Suprapubic skin (tissue), 4 donors: ENCODE measurements around the gene CFAP65.

ENCODE experiments used
- EP300 ChIP-seq: sonication (generic); formaldehyde crosslinking; IDR thresholded peaks from one replicate; pipeline ENCODE4 v1.6.1; 2017; ENCODE audit warnings: antibody characterized with exemption
- POLR2A ChIP-seq, 2 donors: fragments of 450-650 bp; IDR thresholded peaks; one replicate each; pipeline ENCODE4 v1.6.1; 2017; ENCODE audit warnings: antibody characterized with exemption in 2 of 2, mild to moderate bottlenecking in 2 of 2, moderate library complexity in 2 of 2
- POLR2AphosphoS5 ChIP-seq, 3 donors: sonication (generic); formaldehyde crosslinking; IDR thresholded peaks; one replicate each; pipeline ENCODE4 v1.6.1; 2017; ENCODE audit warnings: antibody characterized with exemption in 3 of 3
- TF ChIP-seq, protein P1 (sequence below), 2 donors: fragments of 200-600 bp in 1 of 2; fragments of 450-650 bp in 1 of 2; sonication (generic) in 1 of 2; IDR thresholded peaks; one replicate each; pipeline ENCODE4 v1.5.1; 2016 to 2019; ENCODE audit warnings: antibody characterized with exemption in 2 of 2, mild to moderate bottlenecking in 1 of 2, moderate library complexity in 1 of 2

DNA sequence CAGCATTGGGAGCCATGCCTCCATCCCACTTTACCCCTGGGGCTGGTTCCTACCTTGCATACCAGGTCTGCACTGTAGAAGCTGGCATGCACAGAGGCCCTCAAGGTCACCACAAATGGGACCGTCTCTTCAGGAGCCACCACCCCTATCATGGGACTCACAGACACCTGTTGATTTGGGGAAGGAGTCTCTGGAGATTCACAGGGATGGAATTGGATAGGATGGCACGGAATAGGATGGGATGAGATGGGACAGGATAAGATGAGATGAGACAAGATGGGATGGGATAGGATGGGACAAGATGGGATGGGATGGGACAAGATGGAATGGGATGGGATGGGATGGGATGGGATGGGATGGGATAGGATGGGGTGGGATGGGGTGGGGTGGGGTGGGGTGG, 32.0 kb downstream of the CFAP65 start:
- TF ChIP-seq POLR2AphosphoS5 (IDR thresholded peaks at IDR 0.05): no peak
- TF ChIP-seq, protein P1, sequence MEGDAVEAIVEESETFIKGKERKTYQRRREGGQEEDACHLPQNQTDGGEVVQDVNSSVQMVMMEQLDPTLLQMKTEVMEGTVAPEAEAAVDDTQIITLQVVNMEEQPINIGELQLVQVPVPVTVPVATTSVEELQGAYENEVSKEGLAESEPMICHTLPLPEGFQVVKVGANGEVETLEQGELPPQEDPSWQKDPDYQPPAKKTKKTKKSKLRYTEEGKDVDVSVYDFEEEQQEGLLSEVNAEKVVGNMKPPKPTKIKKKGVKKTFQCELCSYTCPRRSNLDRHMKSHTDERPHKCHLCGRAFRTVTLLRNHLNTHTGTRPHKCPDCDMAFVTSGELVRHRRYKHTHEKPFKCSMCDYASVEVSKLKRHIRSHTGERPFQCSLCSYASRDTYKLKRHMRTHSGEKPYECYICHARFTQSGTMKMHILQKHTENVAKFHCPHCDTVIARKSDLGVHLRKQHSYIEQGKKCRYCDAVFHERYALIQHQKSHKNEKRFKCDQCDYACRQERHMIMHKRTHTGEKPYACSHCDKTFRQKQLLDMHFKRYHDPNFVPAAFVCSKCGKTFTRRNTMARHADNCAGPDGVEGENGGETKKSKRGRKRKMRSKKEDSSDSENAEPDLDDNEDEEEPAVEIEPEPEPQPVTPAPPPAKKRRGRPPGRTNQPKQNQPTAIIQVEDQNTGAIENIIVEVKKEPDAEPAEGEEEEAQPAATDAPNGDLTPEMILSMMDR (IDR thresholded peaks at IDR 0.05): no peak
- TF ChIP-seq EP300: no peak
- no peak for TF ChIP-seq POLR2A (IDR thresholded peaks at IDR 0.05)
